HepG2 (cell line): Measurements from ENCODE around the gene ABHD1.

Source experiments
- JUN ChIP-seq: sonication (generic); formaldehyde crosslinking; IDR thresholded peaks from 2 replicates; pipeline ENCODE4 v1.4.0; 2020; ENCODE audit warnings: mild to moderate bottlenecking, missing genetic modification reagents
- RFX3 ChIP-seq: IDR thresholded peaks from 2 replicates; pipeline ENCODE4 v1.6.1; 2016; ENCODE audit warnings: missing biosample characterization, missing genetic modification reagents
- TF ChIP-seq, protein P1 (sequence below): IDR thresholded peaks from 2 replicates; pipeline ENCODE4 v1.6.1; 2012; ENCODE audit warnings: inconsistent platforms

- TF ChIP-seq RFX3 (CRISPR knock-in tag): no peak
- TF ChIP-seq, protein P1, sequence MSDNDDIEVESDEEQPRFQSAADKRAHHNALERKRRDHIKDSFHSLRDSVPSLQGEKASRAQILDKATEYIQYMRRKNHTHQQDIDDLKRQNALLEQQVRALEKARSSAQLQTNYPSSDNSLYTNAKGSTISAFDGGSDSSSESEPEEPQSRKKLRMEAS: no peak
- TF ChIP-seq JUN (CRISPR knock-in tag): no peak
Observed at GRCh38 chr2:27080140-27080469, 43.5 kb upstream of the ABHD1 start.
